IgD-negative memory B cell (primary cell): ENCODE measurements around the gene WARS2. TPM values are rescaled to one million over a fixed set of nuclear protein-coding genes. Genes with fewer than 3 reads are reported as not detected.

Source experiments
- H3K27ac Mint-ChIP-seq, 3 donors: one replicate each; pipeline ENCODE4 v1.8.0; 2020 to 2022; ENCODE audit warnings: mild to moderate bottlenecking in 3 of 3, mixed read lengths in 3 of 3, moderate library complexity in 1 of 3
- H3K27me3 Mint-ChIP-seq: one replicate; pipeline ENCODE4 v1.8.0; 2021; ENCODE audit warnings: mixed read lengths
- H3K36me3 Mint-ChIP-seq: one replicate; pipeline ENCODE4 v1.8.0; 2020; ENCODE audit warnings: mild to moderate bottlenecking, mixed read lengths
- H3K4me1 Mint-ChIP-seq, 3 donors: one replicate each; pipeline ENCODE4 v1.8.0; 2020 to 2022; ENCODE audit warnings: mixed read lengths in 3 of 3, mild to moderate bottlenecking in 1 of 3
- H3K4me3 Mint-ChIP-seq, 4 donors: one replicate each; pipeline ENCODE4 v1.8.0; 2020 to 2022; ENCODE audit warnings: mild to moderate bottlenecking in 4 of 4, mixed read lengths in 4 of 4, moderate library complexity in 3 of 4
- H3K9me3 Mint-ChIP-seq, 3 donors: one replicate each; pipeline ENCODE4 v1.8.0; 2020 to 2021; ENCODE audit warnings: mixed read lengths in 3 of 3, mild to moderate bottlenecking in 1 of 3
- polyA plus RNA-seq: library from polyadenylated mRNA; unstranded; fragments of 300-500 nt; fragmentation: Illumina TruSeq; gene quantifications from one replicate; pipeline ENCODE4 v1.2.3, GENCODE V29; 2021

WARS2 gene
- polyA plus RNA-seq, 1 donor from 2014 or later = 12.1 TPM

GRCh38 chr1:118999348-119000071 lies 140.9 kb downstream of the WARS2 start:
- peak overlapping the region in 1 of 4 donors; percentile 51 for H3K4me3 Mint-ChIP-seq
- H3K4me1 Mint-ChIP-seq = peaks cover 0 to 5% (median 3%) of the 10 kb centered on the region in 3 donors
- peak overlapping the region in 1 of 3 donors; percentile 85 for H3K27ac Mint-ChIP-seq
- no peaks in the 10 kb centered on the region for H3K9me3 Mint-ChIP-seq
- no peaks in the 10 kb centered on the region for H3K36me3 Mint-ChIP-seq
- peaks cover 77% of the 10 kb centered on the region for H3K27me3 Mint-ChIP-seq

- no peak overlapping the region for H3K4me3 Mint-ChIP-seq
- H3K27me3 Mint-ChIP-seq = peaks cover 82% of the 10 kb centered on the region
- no peak overlapping the region for H3K27ac Mint-ChIP-seq
- peaks cover 0 to 5% (median 3%) of the 10 kb centered on the region in 3 donors for H3K4me1 Mint-ChIP-seq
- peaks cover 0 to 3% (median 3%) of the 10 kb centered on the region in 3 donors for H3K9me3 Mint-ChIP-seq
- H3K36me3 Mint-ChIP-seq = peaks cover 2% of the 10 kb centered on the region
These were observed 142.3 kb downstream of the WARS2 start for GRCh38 chr1:118998171-118998570.

DNA sequence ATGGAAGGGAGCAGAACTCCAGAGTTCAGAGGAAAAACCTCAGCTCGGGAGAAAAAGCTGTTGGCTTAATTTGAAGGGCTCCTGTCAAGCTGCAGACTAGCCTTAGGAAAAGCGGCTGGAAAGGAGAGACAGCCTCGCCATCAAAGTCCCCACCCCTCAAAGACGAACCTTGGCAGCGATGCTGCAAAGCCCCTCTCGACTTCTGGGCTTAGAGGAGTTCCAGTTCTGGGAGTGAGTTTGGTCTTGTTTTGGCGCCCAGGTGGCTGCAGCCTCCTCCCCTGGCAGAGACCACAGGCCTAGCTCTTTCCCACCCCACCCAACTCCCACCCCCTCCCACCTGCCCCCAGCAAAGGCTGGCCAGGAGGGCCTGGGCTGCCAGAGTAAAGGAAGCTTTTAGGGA lies 143.2 kb downstream of the WARS2 start:
- Mint-ChIP-seq H3K4me3 (no peak overlapping the region), H3K27me3 (peaks cover 77% of the 10 kb centered on the region), H3K4me1 (peaks cover 2 to 6% (median 3%) of the 10 kb centered on the region in 3 donors), H3K9me3 (peaks cover 0 to 6% (median 3%) of the 10 kb centered on the region in 3 donors), H3K27ac (peak overlapping the region in 1 of 3 donors; percentile 64), H3K36me3 (peaks cover 2% of the 10 kb centered on the region)

GRCh38 chr1:118995312-118996016 lies 145.0 kb downstream of the WARS2 start:
- H3K4me1 Mint-ChIP-seq = peaks cover 2 to 3% (median 3%) of the 10 kb centered on the region in 3 donors
- peaks cover 80% of the 10 kb centered on the region for H3K27me3 Mint-ChIP-seq
- H3K9me3 Mint-ChIP-seq = peaks cover 0 to 12% (median 3%) of the 10 kb centered on the region in 3 donors
- peaks cover 2% of the 10 kb centered on the region for H3K36me3 Mint-ChIP-seq
- no peak overlapping the region for H3K27ac Mint-ChIP-seq
- H3K4me3 Mint-ChIP-seq = peak overlapping the region in 1 of 4 donors; percentile 2

DNA sequence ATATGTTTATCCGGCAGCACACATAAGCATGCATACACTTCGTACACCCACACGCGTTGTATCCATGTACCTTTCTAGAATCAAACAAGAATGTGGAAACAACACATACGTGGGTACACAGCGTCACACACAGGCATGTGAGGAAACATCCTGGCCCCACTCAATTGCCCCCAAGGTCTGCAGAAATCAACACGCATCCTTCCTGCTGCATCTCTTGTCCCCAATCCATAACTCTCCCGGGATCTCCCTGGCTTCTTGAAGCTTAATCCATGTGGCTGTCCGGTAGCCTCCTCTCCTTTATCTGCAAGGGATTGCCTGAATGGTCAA lies 146.8 kb downstream of the WARS2 start:
- peaks cover 0 to 17% (median 3%) of the 10 kb centered on the region in 3 donors for H3K9me3 Mint-ChIP-seq
- H3K4me3 Mint-ChIP-seq = peak overlapping the region in 3 of 4 donors; percentile 7 to 85 (median 61)
- peaks cover 1 to 3% (median 2%) of the 10 kb centered on the region in 3 donors for H3K4me1 Mint-ChIP-seq
- peaks cover 2% of the 10 kb centered on the region for H3K36me3 Mint-ChIP-seq
- peak overlapping the region in 2 of 3 donors; percentile 72 to 90 for H3K27ac Mint-ChIP-seq
- peaks cover 82% of the 10 kb centered on the region for H3K27me3 Mint-ChIP-seq

- Mint-ChIP-seq H3K36me3 (peaks cover 2% of the 10 kb centered on the region), H3K4me3 (no peak overlapping the region), H3K27ac (peak overlapping the region; percentile 64 to 91 (median 90)), H3K4me1 (peaks cover 1 to 5% (median 3%) of the 10 kb centered on the region in 3 donors), H3K9me3 (peaks cover 0 to 17% (median 3%) of the 10 kb centered on the region in 3 donors), H3K27me3 (peaks cover 83% of the 10 kb centered on the region)
These were observed 147.4 kb downstream of the WARS2 start for GRCh38 chr1:118992868-118993699.

DNA sequence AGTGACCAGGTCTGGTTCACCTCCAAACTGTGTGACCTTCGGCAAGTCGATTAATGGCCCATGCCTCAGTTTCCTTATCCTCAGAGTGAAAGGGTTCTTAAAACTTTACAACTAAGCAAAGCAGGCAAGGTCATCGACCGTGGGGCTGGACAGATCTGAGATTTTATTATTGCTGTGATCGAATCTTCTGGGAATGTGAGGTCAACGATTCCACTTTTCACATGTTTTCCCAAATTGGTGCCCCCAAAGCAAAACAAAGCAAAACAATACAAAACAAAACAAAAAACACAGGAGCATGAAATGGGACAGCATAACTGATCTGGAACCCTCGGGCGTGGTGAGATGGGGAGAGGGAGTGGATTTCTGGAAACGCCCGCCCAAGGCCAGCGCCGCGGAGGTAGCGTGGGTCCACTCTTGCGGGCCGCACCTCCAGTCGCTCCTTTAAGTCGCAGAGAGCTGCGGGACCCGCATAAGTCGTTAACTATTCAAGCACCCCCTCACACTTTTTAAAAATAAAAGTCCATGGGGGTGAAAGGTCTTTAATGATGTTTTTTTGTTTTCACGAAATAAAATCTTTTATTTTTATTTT lies 148.1 kb downstream of the WARS2 start:
- peaks cover 0 to 17% (median 3%) of the 10 kb centered on the region in 3 donors for H3K9me3 Mint-ChIP-seq
- H3K27me3 Mint-ChIP-seq = peaks cover 78% of the 10 kb centered on the region
- H3K4me1 Mint-ChIP-seq = peaks cover 1 to 6% (median 3%) of the 10 kb centered on the region in 3 donors
- H3K27ac Mint-ChIP-seq = peak overlapping the region; percentile 51 to 97 (median 91)
- H3K4me3 Mint-ChIP-seq = peak overlapping the region in 2 of 4 donors; percentile 47 to 60
- H3K36me3 Mint-ChIP-seq = peaks cover 2% of the 10 kb centered on the region

GRCh38 chr1:118991448-118991847 lies 149.0 kb downstream of the WARS2 start:
- peaks cover 2% of the 10 kb centered on the region for H3K36me3 Mint-ChIP-seq
- peaks cover 4 to 14% (median 5%) of the 10 kb centered on the region in 3 donors for H3K4me1 Mint-ChIP-seq
- H3K27ac Mint-ChIP-seq = peak overlapping the region in 2 of 3 donors; percentile 51 to 97
- peaks cover 0 to 20% (median 3%) of the 10 kb centered on the region in 3 donors for H3K9me3 Mint-ChIP-seq
- H3K4me3 Mint-ChIP-seq = peak overlapping the region in 2 of 4 donors; percentile 47 to 58
- peaks cover 79% of the 10 kb centered on the region for H3K27me3 Mint-ChIP-seq

DNA sequence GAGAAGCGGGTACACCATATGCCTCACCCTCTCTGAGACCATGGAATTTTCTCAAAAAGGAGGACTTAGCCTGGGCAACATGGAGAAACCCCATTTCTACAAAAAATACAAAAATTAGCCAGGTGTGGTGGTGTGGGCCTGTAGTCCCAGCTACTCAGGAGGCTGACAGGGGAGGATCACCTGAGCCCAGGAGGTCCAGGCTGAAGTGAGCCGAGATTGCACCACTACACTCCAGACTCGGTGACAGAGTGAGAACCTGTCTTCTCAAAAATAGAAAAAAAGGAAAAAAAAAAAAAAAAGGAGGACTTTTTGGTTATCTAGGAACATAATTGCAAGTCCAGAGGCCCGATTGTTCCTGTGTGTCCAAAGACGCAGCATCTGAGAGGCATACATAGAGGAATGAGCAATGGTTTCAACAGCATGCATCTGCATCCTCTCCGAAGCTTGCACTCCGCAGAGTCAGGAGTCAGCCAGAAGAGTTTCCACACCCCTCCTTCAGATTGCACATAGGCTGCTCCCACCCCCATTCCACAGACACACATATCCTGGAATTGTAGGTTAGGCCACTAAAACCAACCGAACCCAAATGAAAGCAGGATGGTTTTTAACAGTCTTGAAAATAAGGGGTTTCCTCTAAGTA lies 149.8 kb downstream of the WARS2 start:
- Mint-ChIP-seq H3K4me3 (no peak overlapping the region), H3K4me1 (peaks cover 5 to 20% (median 7%) of the 10 kb centered on the region in 3 donors), H3K9me3 (peaks cover 0 to 26% (median 3%) of the 10 kb centered on the region in 3 donors), H3K27ac (peak overlapping the region in 2 of 3 donors; percentile 11 to 51), H3K36me3 (peaks cover 5% of the 10 kb centered on the region), H3K27me3 (peaks cover 80% of the 10 kb centered on the region)

DNA sequence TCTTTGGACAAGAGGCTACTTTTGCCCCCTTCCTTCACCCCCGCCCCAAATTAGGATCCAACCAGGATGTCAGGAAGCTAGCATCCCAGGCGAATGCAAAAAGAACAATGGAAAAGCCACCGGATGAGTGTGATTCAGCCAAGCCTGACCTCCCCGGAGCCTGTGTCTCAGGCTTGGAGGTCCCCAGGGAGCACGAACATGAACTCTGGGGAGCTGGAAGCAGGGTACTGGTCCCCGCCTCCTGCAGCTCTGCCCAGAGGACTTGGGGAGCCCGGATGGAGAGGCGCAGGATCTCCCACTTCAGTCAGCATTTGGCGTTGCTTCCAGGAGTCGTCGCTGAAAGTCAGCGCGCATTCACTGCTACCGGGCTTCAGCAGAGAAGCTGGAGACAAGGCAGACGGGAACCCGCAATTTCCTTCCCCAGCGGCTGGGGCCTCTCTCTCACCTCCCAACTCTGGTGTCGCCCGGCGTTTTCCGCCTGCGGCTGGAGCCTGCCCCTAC lies 150.5 kb downstream of the WARS2 start:
- Mint-ChIP-seq H3K27me3 (peaks cover 84% of the 10 kb centered on the region), H3K4me1 (peaks cover 5 to 27% (median 7%) of the 10 kb centered on the region in 3 donors), H3K27ac (peak overlapping the region in 2 of 3 donors; percentile 71 to 77), H3K36me3 (peaks cover 6% of the 10 kb centered on the region), H3K9me3 (peaks cover 0 to 29% (median 3%) of the 10 kb centered on the region in 3 donors), H3K4me3 (peak overlapping the region in 1 of 4 donors; percentile 82)

DNA sequence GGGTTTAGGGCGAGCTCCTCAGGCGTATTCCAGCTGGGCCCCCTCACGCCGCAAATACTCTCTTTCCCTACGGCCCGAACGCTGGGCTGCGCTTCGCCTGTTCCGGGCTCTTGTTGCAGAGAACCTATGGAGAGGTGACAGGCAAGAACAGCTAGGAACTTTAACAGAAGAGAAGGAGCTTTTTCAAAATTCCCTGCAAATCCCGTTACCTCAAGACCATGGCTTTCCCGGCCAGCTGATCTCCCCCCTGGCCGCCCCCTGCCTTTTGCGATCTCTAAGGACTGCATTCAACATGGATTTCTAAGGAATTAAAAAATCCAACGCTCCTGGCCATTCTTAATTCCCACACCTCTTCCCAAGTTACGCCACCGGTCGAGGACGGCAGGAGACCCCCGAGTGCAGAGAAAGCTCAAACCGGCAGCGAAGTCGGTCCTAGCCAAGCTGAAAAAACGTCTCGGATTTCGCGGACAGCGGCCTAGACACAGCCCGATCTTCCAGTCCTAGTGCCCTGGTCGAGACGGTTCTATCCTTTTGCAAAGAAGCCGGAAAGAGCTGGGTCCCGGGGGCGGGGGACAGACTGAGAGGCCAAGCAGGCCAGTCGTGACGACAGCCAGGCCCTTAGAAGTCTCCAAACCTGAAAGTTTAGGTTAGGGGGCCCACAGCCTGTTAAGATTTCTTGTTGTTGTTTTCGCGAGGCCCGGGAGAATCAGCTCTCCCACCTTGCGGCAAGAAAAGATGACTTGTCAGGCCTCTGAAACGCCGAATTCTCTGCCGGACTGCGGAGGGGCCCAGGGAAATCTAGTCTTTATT lies 151.2 kb downstream of the WARS2 start:
- H3K4me1 Mint-ChIP-seq = peaks cover 7 to 31% (median 7%) of the 10 kb centered on the region in 3 donors
- H3K4me3 Mint-ChIP-seq = peak overlapping the region in 2 of 4 donors; percentile 71 to 82
- H3K36me3 Mint-ChIP-seq = peaks cover 6% of the 10 kb centered on the region
- peaks cover 85% of the 10 kb centered on the region for H3K27me3 Mint-ChIP-seq
- peak overlapping the region; percentile 71 to 86 (median 77) for H3K27ac Mint-ChIP-seq
- H3K9me3 Mint-ChIP-seq = peaks cover 0 to 32% (median 3%) of the 10 kb centered on the region in 3 donors

DNA sequence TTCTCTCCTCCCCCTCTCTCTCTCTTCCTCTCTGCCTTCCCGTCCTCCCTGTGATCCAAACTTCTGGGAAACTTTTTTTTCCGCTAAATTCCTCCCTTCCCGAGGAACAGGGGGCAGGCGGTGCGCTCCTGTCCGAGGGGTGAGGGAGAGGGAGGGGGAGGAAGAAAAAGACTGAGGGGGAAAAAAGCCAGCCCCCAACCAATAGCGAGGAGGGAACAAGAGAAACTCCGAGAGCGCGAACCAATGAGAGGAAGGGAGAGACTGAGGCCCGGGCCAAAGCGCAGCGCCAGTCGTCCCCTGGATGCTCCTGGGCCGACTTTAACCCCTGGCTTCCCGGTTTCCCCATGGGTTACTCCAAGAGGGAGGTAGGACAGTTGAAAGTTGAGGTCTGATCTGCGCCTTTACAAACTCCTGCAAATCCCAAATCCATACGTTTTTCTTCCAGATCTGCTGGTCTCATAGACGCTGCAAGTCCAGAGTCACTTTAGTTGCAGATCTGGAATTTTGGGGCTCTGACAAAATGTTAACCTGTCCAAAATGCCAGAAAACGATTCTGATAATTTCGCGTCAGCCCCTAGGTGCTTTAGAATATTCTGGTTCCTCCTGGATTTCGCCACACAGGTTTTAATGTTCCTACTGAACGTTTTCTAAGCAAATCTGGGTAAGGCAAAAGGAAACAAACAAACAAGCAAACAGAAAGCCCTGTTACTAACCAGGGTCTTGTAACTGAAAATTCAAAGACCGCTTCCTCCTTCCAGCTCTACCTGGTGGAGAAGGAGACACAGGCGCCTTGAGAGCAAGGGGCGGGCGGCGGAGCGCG lies 152.1 kb downstream of the WARS2 start, which contains the start of gene TBX15:
Gene TBX15, minus strand, starts transcription at position 158 of the 820 bp plus-strand sequence. CDS start 548 bp downstream, outside the sequence.
- peak within 1 kb of the TSS; percentile 57 to 81 (median 76) for H3K4me3 Mint-ChIP-seq
- peaks cover 7 to 31% (median 7%) of the 10 kb centered on the region in 3 donors for H3K4me1 Mint-ChIP-seq
- H3K27me3 Mint-ChIP-seq = peaks cover 85% of the 10 kb centered on the region
- peaks cover 5% of the 10 kb centered on the region for H3K36me3 Mint-ChIP-seq
- peaks cover 0 to 29% (median 0%) of the 10 kb centered on the region in 3 donors for H3K9me3 Mint-ChIP-seq
- H3K27ac Mint-ChIP-seq = peak within 1 kb of the TSS; percentile 77 to 94 (median 86)
